Activated CD8-positive, alpha-beta memory T cell treated with anti-CD3 and anti-CD28 coated beads, Interleukin-2, amount 50 U/mL, for 24 hours (primary cell): Measurements from ENCODE around the gene ANKFY1.
"Not testable (repeated sequence)": the region's sequence is repeated elsewhere in the genome, so short reads cannot be mapped to it uniquely, and the experiment has no call there.

ENCODE experiments used
- DNase-seq: peaks from one replicate; pipeline ENCODE4 v3.0.0-alpha.2; 2020; ENCODE audit errors: extremely low read depth

The ANKFY1 gene

DNA sequence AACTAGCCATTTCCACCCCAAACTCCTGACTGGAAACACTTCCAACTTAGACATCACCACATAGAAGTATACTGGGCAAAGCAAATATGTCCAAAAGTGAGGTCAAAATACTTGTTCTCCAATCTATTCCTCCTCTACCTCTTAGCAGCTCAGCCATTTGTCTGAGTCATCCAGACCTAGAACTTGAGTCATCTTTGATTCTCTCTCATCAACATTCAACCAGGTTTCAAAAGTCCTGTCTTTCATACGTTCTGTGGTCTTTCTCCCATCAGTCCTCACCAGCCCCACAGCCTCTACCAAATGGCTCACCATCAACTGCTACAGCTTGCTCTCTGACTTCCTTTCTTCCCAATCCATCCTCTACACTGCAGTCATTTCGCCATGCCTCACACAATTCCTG lies 6.8 kb downstream of the ANKFY1 start:
- no peak for DNase-seq

DNA sequence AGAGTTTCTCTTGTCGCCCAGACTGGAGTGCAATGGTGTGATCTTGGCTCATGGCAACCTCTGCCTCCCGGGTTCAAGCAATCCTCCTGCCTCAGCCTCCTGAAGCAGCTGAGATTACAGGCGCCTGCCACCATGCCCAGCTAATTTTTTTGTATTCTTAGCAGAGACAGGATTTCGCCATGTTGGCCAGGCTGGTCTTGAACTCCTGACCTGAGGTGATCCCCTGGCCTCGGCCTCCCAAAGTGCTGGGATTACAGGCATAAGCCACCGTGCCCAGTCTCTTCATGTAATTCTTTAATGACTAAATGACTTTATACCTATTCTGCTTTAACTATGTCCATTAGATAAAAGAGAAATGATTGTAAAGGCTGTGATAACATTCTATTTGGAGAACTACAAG lies 8.5 kb downstream of the ANKFY1 start:
- DNase-seq = not testable (repeated sequence)

DNA sequence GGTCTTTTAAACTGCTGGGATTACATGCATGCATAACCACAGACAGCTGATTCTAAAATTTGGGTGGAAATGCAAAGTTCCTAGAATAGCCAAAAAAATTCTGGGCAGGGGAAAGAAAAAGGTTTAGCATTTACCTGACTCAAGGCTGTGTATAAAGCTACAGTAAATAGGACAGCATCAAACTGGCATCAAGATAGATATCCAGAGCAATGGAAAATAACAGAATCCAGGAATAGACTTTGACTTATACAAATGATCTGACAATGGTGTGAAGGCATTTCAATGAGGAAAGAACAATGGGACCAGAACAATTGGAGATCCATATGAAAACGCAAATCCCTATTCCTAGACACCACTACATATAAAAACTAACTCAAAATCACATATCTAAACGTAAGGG lies 12.9 kb downstream of the ANKFY1 start:
- no peak for DNase-seq

DNA sequence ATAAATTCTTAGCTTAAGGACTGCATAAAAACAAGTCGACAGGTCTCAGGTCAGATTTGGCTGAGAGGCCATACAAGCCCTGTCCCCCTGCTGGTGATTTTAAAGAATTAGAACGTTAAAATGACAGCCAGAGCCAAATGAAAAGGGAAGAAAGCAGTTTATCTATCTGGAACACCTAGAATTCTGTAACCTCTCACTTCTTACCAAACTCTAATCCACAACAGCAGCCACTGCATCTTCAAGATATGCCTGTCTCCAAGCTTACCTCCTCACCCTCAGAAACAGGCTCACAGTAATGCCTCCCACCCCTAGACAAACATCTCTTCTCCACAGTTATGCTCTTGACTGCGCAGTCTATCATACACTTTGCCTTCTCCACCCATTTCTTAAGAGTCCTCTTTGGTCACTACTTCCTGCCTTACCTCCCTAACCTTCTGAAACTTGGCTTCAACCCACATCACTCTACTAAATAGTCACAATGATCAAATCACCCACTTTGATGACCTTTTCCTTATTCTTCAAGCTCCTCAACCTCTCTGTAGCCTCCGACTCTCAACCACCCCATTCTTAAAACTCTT lies 14.2 kb downstream of the ANKFY1 start:
- no peak for DNase-seq

DNA sequence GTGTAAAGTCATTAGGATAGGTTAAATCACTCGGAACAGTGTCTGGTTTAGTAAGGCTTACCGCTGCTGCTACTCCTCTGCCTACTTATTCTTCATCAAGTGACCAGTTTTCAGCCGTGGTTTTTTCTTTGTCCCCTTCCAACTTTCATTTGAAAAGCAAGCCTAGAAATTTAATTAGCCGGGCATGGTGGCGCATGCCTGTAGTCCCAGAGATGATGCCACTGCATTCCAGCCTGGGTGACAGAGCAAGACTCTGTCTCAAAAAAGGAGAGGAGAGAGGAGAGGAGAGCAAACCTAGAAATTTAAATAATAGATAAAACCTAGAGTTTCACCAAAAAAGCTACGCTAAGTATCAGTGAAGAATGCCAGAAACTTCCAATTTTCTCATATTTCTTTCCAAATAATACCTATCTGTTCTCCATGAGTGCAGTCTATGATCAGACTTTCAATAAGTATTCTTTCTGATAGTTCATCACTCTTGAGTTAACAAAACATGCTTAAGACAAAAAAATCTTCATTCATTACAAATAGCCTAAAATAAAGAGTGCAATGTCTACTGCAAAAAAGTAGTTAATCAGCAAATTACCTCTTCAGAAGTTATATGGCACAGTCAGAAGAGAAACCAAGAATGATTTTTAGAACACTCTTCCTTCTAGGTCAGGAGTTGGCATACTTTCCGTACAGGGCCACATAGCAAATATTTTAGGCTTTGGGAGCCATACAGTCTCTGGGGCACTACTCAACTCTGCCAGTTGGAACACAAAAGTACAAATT lies 15.1 kb downstream of the ANKFY1 start:
- no peak for DNase-seq

DNA sequence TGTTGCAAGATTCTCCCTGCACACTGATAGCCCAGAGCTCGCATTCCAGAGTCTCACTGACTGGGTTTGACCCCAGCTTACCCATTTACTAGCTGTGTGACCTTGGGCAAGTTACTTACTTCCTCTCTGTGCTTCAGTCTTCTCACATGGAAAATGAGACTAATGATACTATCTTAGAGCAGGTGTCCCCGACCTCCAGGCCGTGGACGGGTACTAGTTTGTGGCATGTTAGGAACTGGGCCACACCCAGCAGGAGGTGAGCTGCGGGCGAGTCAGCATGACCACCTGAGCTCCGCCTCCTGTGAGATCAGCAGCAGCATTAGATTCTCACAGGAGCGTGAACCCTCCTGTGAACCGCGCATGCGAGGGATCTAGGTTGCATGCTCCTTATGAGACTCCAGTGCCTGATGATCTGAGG lies 15.8 kb downstream of the ANKFY1 start:
- DNase-seq = no peak

DNA sequence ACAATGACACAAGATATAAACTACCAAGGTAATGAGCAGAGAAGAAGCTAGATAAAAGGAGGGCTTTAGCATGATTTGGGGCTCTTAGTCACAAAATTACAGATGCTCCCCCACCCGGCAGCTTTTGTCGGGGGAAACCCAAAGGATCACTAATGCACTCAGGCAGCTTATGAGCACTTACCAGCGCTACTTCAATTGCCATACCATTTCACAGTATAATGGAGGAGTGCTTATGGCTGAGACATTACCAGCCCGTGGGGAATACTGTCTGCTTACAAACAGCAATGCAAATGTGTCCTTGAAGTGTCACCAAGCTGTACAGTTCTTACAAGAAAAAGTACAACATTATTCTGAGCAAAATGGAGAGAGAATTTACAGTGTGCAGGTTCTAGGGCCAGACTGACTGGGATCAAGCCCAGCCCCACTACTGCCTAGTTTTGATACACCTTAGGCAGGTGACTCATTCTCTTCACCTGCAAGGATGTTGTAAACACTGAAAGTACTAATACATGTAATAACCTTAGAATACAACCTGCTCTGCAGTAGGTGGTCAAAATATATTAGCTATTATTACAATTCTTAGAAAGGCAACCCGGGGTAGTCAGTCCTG lies 16.3 kb downstream of the ANKFY1 start:
- no peak for DNase-seq

DNA sequence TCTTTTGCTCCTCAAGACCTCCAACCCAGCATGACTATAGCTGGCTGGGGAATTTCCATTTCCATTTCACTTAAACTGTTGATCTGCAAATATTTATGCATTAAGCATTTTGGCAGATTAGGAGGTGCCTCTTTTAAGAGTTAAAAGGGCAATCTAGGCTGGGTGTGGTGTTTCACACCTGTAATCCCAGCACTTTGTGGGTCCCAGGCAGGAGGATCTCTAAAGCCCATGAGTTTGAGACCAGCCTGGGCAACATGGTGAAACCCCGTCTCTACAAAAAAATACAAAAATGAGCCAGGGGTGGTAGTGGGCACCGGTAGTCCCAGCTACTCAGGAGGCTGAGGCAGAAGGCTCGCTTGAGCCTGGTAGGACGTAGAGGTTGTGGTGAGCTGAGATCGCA lies 17.1 kb downstream of the ANKFY1 start:
- DNase-seq = no peak

DNA sequence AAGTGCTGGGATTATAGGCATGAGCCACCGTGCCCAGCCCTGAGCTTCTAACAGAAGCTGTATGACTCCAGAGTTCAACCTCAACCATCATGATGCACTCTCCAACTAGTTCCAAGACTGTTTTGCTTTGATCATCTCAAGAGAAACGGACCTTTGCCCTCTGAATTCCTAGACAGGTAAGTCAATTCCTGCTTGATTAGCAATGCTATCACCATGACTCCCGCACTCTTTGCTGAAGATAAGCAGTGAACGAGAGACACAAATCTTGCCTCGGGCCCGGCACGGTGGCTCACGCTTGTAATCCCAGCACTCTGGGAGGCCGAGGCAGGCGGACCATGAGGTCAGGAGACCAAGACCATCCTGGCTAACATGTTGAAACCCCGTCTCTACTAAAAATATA lies 22.2 kb downstream of the ANKFY1 start:
- no peak for DNase-seq

DNA sequence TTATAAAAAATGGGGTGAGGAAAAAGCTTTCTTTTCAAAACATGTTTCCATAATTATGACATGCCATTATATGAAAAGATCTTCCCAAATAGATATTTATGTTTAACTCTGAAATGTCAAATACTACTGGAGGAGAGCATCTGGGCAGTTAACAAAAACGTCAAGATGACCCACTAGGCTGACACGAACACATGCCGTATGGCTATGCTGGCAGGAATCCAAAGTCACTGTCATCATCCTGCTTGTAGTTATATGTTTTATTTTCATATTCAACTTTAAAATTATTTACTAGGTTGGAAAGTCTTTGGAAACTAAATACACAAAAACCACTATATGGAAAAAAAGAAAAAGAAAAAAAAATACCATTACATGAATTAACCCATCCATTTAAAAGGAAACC lies 27.3 kb downstream of the ANKFY1 start:
- DNase-seq = no peak

DNA sequence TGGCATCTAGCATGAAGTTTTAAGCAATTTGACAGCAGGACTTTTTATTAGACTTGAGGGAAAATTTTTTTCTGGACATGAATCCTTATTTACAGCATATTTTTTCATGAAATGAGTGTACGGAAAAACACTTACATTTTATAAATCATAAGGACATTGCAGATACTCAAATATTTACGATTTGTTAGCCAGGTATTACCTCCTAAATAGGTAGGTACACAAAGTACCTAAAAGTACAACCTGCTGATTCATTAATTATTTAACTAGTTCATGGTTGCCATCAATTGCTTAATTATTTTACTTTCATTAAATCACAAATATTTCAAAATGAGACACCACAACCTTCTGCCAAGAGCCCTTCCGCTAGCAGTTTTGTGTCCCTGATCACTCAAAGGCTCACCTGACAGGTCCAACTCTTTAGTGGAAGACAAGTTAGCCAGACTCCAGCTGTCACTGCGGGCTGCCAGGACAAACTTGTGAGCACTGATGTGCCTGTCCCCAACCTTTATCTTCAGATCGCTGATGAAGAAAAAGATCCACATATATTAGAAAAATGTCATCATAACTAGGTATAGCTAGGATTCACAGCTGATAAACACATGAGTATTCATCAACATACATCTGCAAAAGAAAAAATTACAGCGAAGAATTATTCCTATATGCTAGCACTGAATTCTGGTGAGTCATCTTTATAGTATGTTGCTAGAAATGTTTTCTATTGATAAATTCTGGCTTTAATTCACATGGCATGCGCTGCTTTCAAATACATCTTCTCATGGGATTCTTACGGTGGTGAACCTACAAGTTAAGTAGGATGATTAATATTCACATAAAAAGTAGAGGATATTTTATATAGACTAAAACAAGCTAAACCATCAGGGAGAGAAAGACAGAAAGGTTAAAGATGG lies 28.2 kb downstream of the ANKFY1 start:
- no peak for DNase-seq

DNA sequence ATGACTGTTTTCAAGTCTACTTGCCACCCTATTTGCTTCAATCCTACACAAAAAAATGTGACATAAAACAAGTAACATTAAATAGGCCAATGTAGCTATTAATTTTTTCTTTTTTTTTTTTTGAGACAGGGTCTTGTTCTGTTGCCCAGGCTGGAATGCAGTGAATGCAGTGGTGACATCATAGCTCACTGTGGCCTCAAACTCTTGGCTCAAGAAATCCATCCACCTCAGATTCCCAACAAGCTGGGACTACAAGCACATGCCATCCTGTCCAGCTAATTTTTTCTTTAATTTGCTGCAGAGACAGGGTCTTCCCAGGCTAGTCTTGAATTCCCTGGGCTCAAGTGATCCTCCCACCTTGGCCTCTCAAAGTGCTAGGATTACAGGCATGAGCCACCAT lies 29.4 kb downstream of the ANKFY1 start:
- DNase-seq = no peak

DNA sequence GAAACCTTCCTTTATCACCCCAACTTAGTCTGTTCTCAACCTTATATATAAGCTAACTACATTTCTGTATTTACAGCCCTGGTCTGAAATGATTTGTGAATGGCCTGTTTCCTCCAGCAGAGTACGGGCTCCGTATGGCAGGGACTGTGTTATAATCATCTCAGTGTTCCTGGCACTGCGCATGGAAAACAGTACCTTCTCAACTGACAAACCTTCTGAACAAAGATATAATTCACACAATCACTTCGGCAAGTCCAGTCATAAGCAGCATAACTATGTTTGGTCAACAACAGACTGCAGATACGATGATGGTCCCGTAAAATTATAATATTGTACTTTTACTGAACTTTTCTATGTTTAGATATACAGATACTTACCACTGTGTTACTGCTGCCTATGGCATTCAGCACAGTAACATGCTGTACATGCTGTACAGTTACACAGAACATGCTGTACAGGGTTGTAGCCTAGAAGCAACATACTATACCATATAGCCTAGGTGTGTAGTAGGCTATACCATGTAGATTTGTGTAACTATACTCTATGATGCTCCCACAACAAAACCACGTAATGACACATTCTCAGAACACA lies 30.0 kb downstream of the ANKFY1 start:
- no peak for DNase-seq

DNA sequence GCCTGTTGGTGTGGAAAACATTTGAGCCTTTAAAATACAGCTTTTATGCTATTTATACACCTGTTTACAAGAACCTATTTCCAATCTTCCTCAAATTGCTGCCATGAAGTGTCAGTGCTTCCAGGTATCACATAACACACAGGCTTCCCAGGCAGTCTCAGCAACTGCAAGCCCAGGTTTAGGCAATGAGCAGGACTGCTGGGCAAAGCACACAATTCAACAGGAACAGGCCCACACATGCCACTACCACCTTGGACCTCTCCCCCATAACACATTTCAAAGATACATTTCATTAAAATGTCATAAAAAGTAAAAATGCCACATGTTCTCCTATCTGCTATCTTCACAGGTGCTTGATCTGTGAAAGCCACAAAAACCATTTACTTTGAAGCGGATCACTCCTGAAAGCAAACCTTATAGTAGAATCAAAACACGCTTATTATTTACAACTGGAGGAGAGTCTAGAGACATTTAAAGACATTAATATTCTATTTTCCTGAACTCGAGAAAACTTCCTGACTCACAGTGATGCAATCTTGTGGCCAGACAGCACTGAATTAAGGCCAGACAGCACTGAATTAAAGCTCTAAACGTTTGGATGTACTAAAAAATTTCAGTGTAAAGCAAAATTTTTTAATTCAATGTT lies 31.5 kb downstream of the ANKFY1 start:
- DNase-seq = no peak

DNA sequence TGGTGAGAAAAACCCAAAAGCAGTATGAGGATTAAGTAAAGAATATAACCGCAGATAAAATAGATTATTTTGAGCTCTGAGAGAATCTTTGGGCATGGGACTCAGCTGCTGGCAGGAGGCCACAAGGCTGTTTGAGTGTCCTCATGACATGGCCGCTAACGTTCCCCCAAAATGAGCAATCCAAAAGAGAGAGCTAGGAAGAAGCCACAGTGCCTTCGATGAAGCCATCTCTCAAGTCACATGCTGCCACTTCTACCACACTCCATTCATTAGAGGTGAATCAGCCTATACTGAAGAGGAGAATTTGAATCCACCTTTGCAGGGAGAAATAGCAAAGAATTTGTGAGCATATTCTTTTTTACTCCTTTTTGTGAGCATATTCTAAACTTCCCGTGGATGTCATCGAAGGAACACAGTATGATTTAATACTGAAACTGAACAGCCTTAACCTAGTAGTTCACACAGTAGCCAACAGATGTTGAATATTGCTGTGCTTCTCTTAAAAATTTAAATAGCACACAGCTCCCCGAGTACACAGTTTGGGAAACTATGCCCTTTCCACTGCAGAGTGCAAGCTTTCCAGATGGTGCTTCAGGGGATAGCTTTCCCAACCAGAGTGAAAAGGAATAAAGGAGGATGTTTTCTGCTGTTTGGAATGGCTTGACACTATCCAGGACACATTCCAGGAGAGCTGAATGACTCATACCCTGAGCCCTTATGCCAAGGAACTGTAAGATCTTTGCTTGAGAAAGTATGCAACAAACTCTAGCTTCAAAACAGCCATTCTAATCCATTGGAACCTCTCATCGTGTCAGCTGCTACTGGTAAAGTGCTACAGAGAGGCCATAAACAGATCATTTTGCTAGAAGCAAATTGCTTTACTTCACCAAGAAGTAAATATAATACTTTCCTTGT lies 33.9 kb downstream of the ANKFY1 start:
- no peak for DNase-seq

DNA sequence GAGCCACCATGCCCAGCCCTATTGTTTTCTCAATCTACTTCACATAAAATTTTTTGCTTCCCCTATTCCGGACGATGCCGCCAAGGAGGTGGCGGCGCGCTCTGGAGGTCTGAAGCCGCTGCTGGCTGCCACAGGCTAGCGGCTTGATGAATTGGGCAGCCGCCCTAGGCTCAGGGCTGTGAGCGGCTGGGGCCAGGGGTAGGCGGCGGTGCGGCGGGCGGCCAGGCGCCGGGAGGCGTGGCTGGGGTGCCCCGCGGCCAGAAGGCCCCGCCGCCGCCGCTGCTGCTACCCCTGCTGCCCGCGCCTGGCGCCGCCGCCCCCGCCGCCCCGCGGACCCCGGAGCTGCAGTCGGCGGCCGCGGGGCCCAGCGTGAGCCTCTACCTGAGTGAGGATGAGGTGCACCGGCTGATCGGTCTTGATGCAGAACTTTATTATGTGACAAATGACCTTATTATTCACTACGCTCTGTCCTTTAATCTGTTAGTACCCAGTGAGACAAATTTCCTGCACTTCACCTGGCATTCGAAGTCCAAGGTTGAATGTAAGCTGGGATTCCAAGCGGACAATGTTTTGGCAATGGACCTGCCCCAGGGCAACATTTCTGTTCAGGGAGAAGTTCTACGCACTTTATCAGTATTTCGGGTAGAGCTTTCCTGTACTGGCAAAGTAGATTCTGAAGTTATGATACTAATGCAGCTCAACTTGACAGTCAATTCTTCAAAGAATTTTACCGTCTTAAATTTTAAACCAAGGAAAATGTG lies 41.7 kb downstream of the ANKFY1 start:
- no peak for DNase-seq

DNA sequence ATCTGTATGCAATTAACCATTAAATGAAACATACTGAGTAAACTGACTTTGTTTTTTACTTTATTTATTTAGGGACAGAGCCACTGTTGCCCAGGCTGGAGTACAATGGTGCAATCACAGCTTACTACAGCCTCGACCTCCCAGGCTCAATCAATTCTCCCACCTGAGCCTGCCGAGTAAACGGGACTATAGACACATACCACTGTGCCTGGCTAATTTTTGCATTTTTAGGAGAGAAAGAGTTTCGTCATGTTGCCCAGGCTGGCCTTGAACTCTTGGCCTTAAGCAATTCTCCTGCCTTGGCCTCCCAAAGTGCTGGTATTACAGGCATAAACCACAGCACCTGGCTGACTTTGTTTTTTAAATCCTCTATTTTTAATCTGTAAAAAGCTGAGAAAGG lies 42.6 kb downstream of the ANKFY1 start:
- no peak for DNase-seq

DNA sequence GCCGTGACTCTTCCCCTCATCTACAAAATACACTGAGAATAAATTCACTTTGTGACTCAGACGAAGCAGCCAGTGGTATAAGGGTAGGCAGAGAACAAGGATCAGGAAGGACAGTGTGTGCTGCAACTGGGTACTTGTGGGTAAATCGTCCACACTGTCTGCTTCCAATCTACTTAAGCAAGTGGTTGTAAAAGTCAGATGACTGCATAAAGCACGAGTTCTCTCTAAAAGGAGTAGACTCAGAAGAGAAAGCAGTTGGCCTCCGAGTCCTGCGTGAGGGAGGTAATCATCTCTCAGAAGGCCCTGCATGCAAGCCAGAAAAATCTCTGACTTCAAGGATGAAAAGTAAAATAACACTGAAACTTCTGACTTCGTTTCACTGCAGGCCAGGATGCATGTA lies 43.1 kb downstream of the ANKFY1 start:
- no peak for DNase-seq

DNA sequence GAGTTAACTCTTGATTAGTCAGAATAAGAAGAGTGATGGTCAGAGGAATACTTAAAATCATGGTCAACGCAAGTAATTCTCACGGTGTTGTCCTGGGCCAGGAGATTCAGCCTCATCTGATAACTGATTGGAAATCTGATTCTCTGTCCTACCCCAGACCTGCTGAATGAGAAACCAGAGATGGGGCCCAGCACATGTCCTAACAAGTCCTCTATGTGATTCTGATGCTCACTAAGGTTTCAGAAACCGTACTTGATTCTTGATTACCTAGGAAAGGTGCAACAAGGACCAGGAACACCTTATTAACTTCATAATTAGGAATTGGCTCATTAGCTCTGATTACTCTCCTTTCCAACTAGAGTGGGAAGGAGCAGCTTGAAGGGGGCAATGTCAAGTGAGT lies 44.5 kb downstream of the ANKFY1 start:
- no peak for DNase-seq
